Prostate gland (tissue), 2 donors: ENCODE measurements around the gene EEFSEC.

Source experiments
- CTCF ChIP-seq, 4 experiments: fragments of 200-600 bp in 2 of 4; fragments of 450-650 bp in 2 of 4; sonication (generic) in 2 of 4; IDR thresholded peaks; 1 replicate in 3 of 4; 2 replicates in 1 of 4; pipeline ENCODE4 v1.5.1; 2016 to 2019; ENCODE audit warnings: antibody characterized with exemption in 4 of 4, mild to moderate bottlenecking in 2 of 4, moderate library complexity in 2 of 4
- POLR2AphosphoS5 ChIP-seq: sonication (generic); formaldehyde crosslinking; IDR thresholded peaks from one replicate; pipeline ENCODE4 v1.6.1; 2017; ENCODE audit warnings: antibody characterized with exemption

GRCh38 chr3:128404276-128405068 is 251.2 kb downstream of the EEFSEC start:
- TF ChIP-seq CTCF (IDR thresholded peaks at IDR 0.05) (no peak), POLR2AphosphoS5 (peak; percentile 39)
